ENCODE data around the gene USF1. TPM values are rescaled to one million over a fixed set of nuclear protein-coding genes. Genes with fewer than 3 reads are reported as not detected.
A peak's percentile ranks its signal among the peaks of the same experiment; 100 is the strongest.

Gene USF1
- total and polyA plus RNA-seq, 2 experiments from 2014 or later, result 23.8 to 74.8 TPM

GRCh38 chr1:161072751-161073449 is 27.1 kb upstream of the USF1 start:
- TF ChIP-seq ZNF114 (CRISPR knock-in tag; IDR thresholded peaks at IDR 0.05), result no peak
- no peak for TF ChIP-seq JUNB (IDR thresholded peaks at IDR 0.05; ENCODE audit: unreplicated experiment)
- no peak for TF ChIP-seq CTCF (conservative IDR thresholded peaks at IDR 0.05; ENCODE audit: low read depth in 2 of 2)
- TF ChIP-seq CREB1 (CRISPR knock-in tag; IDR thresholded peaks at IDR 0.05; ENCODE audit: low read depth), result no peak
- TF ChIP-seq ETS1 (IDR thresholded peaks at IDR 0.05), result no peak
- TF ChIP-seq ZNF331 (CRISPR knock-in tag; IDR thresholded peaks at IDR 0.05; ENCODE audit: low read depth), result no peak
- no peak for TF ChIP-seq NANOG (IDR thresholded peaks at IDR 0.05; ENCODE audit: borderline replicate concordance)
- no peak for TF ChIP-seq EZH2phosphoT487 (IDR thresholded peaks at IDR 0.05; ENCODE audit: unreplicated experiment)
- TF ChIP-seq POLR2AphosphoS5 (IDR thresholded peaks at IDR 0.05; ENCODE audit: low read depth), result no peak
- no peak for TF ChIP-seq STAT1 (IDR thresholded peaks at IDR 0.05; ENCODE audit: unreplicated experiment)
- Histone ChIP-seq H2AFZ (no peak overlapping the region), H4K20me1 (replicated peaks; ENCODE audit: insufficient read depth) (no peaks in the 10 kb centered on the region), H3K36me3 (ENCODE audit: insufficient read depth) (no peaks in the 10 kb centered on the region), H3K79me2 (replicated peaks; ENCODE audit: insufficient read depth) (no peaks in the 10 kb centered on the region), H3K4me3 (no peak overlapping the region), H3K4me1 (ENCODE audit: insufficient read depth) (0 out of 2 replicates have a peak, but pooled peaks cover 4% of the 10 kb centered on the region), H3F3A (replicated peaks; ENCODE audit: low read depth) (no peaks in the 10 kb centered on the region), H3K27me3 (ENCODE audit: insufficient read depth) (no peaks in the 10 kb centered on the region), H3K9me2 (ENCODE audit: insufficient read depth) (no peaks in the 10 kb centered on the region), H3K4me2 (no peak overlapping the region), H3K27ac (ENCODE audit: low read depth) (no peak overlapping the region)
- no peak for DNase-seq (ENCODE audit: low spot score)
- Mint-ChIP-seq H3K4me1 (peaks cover 5% of the 10 kb centered on the region; the same call in 2 of the 3 replicates), H3K36me3 (ENCODE audit: low read depth) (no peaks in the 10 kb centered on the region), H3K27ac (no peak overlapping the region), H3K4me3 (no peak overlapping the region), H3K9me3 (no peaks in the 10 kb centered on the region), H3K27me3 (ENCODE audit: insufficient read depth, low read depth, poor library complexity) (peaks cover 11% of the 10 kb centered on the region)
- no peak for ATAC-seq

- Histone ChIP-seq H3F3A (replicated peaks; ENCODE audit: low read depth) (no peaks in the 10 kb centered on the region), H3K27me3 (ENCODE audit: insufficient read depth) (no peaks in the 10 kb centered on the region), H3K4me2 (no peak overlapping the region), H4K20me1 (replicated peaks; ENCODE audit: insufficient read depth) (no peaks in the 10 kb centered on the region), H3K27ac (ENCODE audit: low read depth) (no peak overlapping the region), H2AFZ (no peak overlapping the region), H3K4me1 (ENCODE audit: insufficient read depth) (0 out of 2 replicates have a peak, but pooled peaks cover 4% of the 10 kb centered on the region), H3K4me3 (no peak overlapping the region), H3K36me3 (ENCODE audit: insufficient read depth) (no peaks in the 10 kb centered on the region), H3K79me2 (replicated peaks; ENCODE audit: insufficient read depth) (no peaks in the 10 kb centered on the region), H3K9me2 (ENCODE audit: insufficient read depth) (no peaks in the 10 kb centered on the region)
- Mint-ChIP-seq H3K9me3 (no peaks in the 10 kb centered on the region), H3K4me1 (peaks cover 5% of the 10 kb centered on the region; the same call in 2 of the 3 replicates), H3K4me3 (no peak overlapping the region), H3K36me3 (ENCODE audit: low read depth) (no peaks in the 10 kb centered on the region), H3K27me3 (ENCODE audit: insufficient read depth, low read depth, poor library complexity) (peaks cover 12% of the 10 kb centered on the region), H3K27ac (no peak overlapping the region)
- DNase-seq (ENCODE audit: low spot score) (peak; percentile 82), ATAC-seq (peak; percentile 83)
- TF ChIP-seq ZNF331 (CRISPR knock-in tag; IDR thresholded peaks at IDR 0.05; ENCODE audit: low read depth) (no peak), STAT1 (IDR thresholded peaks at IDR 0.05; ENCODE audit: unreplicated experiment) (no peak), POLR2AphosphoS5 (IDR thresholded peaks at IDR 0.05; ENCODE audit: low read depth) (no peak), CREB1 (CRISPR knock-in tag; IDR thresholded peaks at IDR 0.05; ENCODE audit: low read depth) (no peak)
- TF ChIP-seq, protein P1, sequence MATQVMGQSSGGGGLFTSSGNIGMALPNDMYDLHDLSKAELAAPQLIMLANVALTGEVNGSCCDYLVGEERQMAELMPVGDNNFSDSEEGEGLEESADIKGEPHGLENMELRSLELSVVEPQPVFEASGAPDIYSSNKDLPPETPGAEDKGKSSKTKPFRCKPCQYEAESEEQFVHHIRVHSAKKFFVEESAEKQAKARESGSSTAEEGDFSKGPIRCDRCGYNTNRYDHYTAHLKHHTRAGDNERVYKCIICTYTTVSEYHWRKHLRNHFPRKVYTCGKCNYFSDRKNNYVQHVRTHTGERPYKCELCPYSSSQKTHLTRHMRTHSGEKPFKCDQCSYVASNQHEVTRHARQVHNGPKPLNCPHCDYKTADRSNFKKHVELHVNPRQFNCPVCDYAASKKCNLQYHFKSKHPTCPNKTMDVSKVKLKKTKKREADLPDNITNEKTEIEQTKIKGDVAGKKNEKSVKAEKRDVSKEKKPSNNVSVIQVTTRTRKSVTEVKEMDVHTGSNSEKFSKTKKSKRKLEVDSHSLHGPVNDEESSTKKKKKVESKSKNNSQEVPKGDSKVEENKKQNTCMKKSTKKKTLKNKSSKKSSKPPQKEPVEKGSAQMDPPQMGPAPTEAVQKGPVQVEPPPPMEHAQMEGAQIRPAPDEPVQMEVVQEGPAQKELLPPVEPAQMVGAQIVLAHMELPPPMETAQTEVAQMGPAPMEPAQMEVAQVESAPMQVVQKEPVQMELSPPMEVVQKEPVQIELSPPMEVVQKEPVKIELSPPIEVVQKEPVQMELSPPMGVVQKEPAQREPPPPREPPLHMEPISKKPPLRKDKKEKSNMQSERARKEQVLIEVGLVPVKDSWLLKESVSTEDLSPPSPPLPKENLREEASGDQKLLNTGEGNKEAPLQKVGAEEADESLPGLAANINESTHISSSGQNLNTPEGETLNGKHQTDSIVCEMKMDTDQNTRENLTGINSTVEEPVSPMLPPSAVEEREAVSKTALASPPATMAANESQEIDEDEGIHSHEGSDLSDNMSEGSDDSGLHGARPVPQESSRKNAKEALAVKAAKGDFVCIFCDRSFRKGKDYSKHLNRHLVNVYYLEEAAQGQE (IDR thresholded peaks at IDR 0.05; ENCODE audit: unreplicated experiment), result no peak
Observed at GRCh38 chr1:161071886-161072371, 26.2 kb upstream of the USF1 start.

Measured in GM23338 (cell line).